Astrocyte of the cerebellum (primary cell): ENCODE data around the gene PDE2A.

Experiments
- DNase-seq: peaks from one replicate; pipeline ENCODE4 v3.0.0-alpha.2; 2011; ENCODE audit warnings: low read depth
- H3K4me3 ChIP-seq: 2 replicates; pipeline ENCODE4 v1.5.1; 2011; ENCODE audit warnings: mild to moderate bottlenecking, low read depth, low read length, moderate library complexity
- CTCF ChIP-seq: IDR thresholded peaks from 2 replicates; pipeline ENCODE4 v1.5.1; 2012; ENCODE audit warnings: low read length, low read depth, moderate library complexity, mild to moderate bottlenecking; ENCODE audit errors: missing control alignments
- in situ Hi-C: cut with HindIII; loops from 2 replicates; pipeline ENCODE4 v1.10.0; 2017; ENCODE audit warnings: low sequenced_read_pairs

Gene PDE2A

DNA sequence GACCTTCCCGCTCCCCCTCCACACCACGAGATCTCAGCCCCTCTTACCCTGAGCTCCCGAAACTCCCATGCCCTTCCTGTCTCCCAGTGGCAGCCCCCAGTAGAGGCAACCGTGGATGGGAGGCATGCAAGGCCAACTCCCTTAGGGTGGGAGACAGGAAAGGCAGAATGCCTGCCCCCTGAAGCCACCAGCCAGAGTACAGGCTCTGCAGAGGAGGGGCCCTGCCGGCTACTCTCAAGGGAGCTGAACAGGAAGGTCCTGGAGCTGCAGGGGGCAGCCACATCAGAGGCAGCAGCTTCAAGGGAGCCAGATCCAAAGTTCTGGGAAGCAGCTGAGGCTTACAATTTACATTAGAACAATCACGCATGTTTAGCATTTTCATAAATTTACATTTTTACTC, 38.3 kb downstream of the PDE2A start:
- DNase-seq: no peak
- in situ Hi-C loops: no loop called here
- TF ChIP-seq CTCF: no peak
- no peak overlapping the region for H3K4me3 ChIP-seq

DNA sequence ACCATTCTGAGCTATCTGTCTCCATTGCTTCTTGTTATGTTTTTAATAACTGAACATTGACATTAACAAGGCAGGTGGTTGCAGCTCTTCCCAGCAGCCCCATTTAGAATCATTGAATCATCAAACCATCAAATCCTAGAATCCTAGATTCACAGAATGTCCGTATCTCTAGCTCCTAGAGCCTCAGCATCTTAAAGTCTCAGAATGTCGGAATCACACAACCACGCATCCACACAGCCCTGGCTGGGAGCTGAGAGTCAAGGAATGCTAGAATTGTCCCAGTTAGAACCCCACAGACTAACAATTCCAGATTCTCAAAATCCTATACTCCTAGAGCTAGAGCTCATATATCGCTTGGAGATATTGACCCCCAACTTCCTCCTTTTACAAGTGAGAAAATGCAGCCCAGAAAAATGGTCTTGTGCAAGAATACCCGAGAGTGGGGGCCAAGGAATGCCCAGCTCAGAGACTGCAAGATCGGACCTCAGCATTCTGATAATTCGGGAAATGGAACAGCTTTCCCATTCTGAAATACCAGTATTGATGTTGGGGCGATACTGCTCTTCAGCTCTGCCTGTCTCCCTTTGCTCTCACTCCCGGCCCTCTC, 38.8 kb downstream of the PDE2A start:
- in situ Hi-C loops: no loop called here
- H3K4me3 ChIP-seq: no peak overlapping the region
- DNase-seq: no peak
- no peak for TF ChIP-seq CTCF

- in situ Hi-C loops: no loop called here
- TF ChIP-seq CTCF: no peak
- no peak overlapping the region for H3K4me3 ChIP-seq
- DNase-seq: no peak
Measured at GRCh38 chr11:72634472-72635095, 39.6 kb downstream of the PDE2A start.

GRCh38 chr11:72634016-72634415, 40.2 kb downstream of the PDE2A start:
- TF ChIP-seq CTCF: no peak
- no peak for DNase-seq
- no peak overlapping the region for H3K4me3 ChIP-seq
- in situ Hi-C loops: no loop called here

DNA sequence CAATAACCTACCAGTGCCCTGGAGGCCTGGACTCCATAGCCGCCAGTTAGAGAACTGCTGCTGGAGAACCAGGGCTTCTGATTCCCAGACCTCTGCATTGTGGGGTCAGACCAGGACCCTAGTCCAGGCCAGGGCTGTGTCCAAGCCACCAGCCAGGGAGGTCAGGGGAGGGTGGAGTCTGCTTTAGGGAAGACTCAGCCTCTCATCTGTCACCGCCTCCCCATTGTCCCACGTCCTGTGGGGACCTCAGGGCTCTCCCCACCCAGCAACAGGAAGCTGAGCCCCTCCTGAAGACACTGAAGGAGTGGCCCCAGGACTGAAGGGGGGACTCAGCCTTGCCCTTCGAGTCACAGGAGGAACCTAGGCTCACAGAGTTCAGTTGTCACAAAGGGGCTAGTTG, 41.2 kb downstream of the PDE2A start:
- no peak for DNase-seq
- TF ChIP-seq CTCF: no peak
- no peak overlapping the region for H3K4me3 ChIP-seq
- in situ Hi-C loops: no loop called here

DNA sequence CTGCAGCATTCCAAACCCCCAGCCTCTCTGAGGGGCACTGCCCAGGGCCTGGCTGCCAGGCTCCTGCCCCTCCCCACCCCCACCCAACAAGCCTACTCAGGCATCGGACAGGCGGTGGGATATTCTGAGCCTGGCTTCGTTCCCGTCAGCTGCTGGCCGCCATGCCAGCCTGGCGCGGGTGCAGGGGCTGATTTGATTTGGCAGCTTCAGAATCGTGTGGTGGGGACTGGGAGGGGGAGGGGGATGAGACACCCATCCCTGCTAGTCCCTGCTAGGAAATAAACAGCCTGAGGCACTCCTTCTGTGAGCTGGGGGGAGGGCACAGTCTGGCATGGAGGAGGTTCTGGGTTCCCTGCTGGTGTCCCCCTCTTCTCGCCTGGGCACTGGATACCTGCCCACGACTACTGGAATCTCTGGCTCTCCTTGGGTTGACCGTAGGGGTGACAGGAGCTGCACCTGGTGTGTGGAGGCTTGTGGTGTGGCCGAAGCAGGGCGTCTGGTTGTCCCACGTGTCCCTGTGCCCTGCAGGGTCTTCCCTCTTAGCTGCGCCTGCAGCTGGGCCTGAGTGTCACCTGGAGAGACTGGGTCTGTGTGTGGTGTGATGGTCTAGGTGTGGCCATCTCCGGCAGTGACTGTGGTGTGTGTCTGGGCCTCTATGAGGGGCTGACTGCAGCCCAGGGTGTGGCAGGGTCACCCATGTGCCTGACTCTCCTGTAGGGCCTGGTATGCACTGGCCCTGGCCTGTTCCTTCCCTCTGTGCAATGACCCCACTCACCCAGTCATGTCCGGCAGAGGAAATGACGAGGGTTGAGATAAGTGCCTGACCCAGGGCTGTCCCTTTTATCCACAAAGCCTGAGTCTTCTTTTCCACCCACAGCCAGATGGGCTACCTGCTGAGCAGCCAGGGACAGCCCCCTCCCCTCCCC, 42.2 kb downstream of the PDE2A start:
- no peak for DNase-seq
- TF ChIP-seq CTCF: no peak
- H3K4me3 ChIP-seq: no peak overlapping the region
- in situ Hi-C loops: no loop called here
